ENCODE results near the gene GLRA3. TPM values are rescaled to one million over a fixed set of nuclear protein-coding genes. Genes with fewer than 3 reads are reported as not detected.

The GLRA3 gene
- polyA plus RNA-seq, 1 donor (not counting 4 experiments of a cell fraction or from before 2014, with no cell fraction given): not detected

DNA sequence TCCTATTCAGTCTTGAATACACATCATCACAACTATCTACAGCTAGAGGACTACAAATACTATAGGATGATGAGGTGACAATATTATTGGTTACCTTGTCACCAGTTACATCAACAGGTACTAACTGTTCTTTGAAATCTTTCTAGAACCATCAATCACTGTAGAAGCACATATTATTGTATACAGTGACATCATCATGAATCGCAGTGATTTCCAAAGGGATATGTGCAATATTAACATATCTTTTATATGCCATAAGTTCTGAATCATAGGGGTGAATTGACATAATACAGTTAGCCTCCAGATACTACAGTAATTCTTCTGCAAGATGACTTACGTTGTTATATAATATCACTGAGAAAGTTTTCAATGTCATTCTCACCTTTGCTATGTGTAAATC lies 201.6 kb downstream of the GLRA3 start:
- H3K4me3 ChIP-seq (ENCODE audit: control insufficient read depth in 2 of 3, extremely low read depth in 1 of 3, insufficient read depth in 2 of 3, low read depth in 1 of 3, low read length in 3 of 3): no peak overlapping the region
- H3K79me2 ChIP-seq (ENCODE audit: control insufficient read depth, insufficient read depth, low read length): no peaks in the 10 kb centered on the region
- no peaks in the 10 kb centered on the region for H3K9me3 ChIP-seq (ENCODE audit: control insufficient read depth, low read depth, low read length)
- H3K4me1 ChIP-seq (ENCODE audit: control insufficient read depth, extremely low read depth, insufficient read depth, low read length): no peaks in the 10 kb centered on the region
- no peak overlapping the region for H3K27ac ChIP-seq (ENCODE audit: control insufficient read depth, insufficient read depth, low read length)
- H3K9ac ChIP-seq (ENCODE audit: control insufficient read depth, extremely low read depth, insufficient read depth, low read length): no peak overlapping the region
- no peaks in the 10 kb centered on the region for H3K36me3 ChIP-seq (ENCODE audit: control insufficient read depth in 2 of 2, extremely low read depth in 1 of 2, insufficient read depth in 2 of 2, low read length in 2 of 2)
- FAIRE-seq: no peak
- no peaks in the 10 kb centered on the region for H3K9me1 ChIP-seq (ENCODE audit: control insufficient read depth, extremely low read depth, insufficient read depth, low read length)
- TF ChIP-seq, protein P1, sequence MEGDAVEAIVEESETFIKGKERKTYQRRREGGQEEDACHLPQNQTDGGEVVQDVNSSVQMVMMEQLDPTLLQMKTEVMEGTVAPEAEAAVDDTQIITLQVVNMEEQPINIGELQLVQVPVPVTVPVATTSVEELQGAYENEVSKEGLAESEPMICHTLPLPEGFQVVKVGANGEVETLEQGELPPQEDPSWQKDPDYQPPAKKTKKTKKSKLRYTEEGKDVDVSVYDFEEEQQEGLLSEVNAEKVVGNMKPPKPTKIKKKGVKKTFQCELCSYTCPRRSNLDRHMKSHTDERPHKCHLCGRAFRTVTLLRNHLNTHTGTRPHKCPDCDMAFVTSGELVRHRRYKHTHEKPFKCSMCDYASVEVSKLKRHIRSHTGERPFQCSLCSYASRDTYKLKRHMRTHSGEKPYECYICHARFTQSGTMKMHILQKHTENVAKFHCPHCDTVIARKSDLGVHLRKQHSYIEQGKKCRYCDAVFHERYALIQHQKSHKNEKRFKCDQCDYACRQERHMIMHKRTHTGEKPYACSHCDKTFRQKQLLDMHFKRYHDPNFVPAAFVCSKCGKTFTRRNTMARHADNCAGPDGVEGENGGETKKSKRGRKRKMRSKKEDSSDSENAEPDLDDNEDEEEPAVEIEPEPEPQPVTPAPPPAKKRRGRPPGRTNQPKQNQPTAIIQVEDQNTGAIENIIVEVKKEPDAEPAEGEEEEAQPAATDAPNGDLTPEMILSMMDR (optimal IDR thresholded peaks at IDR 0.05 in 1 of 3, IDR thresholded peaks at IDR 0.05 in 1 of 3, conservative IDR thresholded peaks at IDR 0.05 in 1 of 3; ENCODE audit: extremely low read depth in 1 of 3, insufficient read depth in 2 of 3, low read length in 3 of 3): no peak
- no peak for TF ChIP-seq EZH2 (IDR thresholded peaks at IDR 0.05; ENCODE audit: low read length)
- no peak overlapping the region for H2AFZ ChIP-seq (ENCODE audit: control insufficient read depth, low read length)
- no peaks in the 10 kb centered on the region for H3K27me3 ChIP-seq (ENCODE audit: control insufficient read depth, extremely low read depth, insufficient read depth, low read length)
- no peak overlapping the region for H3K4me2 ChIP-seq (ENCODE audit: control insufficient read depth, extremely low read depth, insufficient read depth, low read depth, low read length)
- dilution Hi-C loops (cut with MboI; ENCODE audit: extremely low pct_ligation_motif_present, low sequenced_read_pairs): no loop called here
- H4K20me1 ChIP-seq (ENCODE audit: control insufficient read depth, extremely low read depth, insufficient read depth, low read length): no peaks in the 10 kb centered on the region
- no peak for DNase-seq (ENCODE audit: low read depth, low spot score)

DNA sequence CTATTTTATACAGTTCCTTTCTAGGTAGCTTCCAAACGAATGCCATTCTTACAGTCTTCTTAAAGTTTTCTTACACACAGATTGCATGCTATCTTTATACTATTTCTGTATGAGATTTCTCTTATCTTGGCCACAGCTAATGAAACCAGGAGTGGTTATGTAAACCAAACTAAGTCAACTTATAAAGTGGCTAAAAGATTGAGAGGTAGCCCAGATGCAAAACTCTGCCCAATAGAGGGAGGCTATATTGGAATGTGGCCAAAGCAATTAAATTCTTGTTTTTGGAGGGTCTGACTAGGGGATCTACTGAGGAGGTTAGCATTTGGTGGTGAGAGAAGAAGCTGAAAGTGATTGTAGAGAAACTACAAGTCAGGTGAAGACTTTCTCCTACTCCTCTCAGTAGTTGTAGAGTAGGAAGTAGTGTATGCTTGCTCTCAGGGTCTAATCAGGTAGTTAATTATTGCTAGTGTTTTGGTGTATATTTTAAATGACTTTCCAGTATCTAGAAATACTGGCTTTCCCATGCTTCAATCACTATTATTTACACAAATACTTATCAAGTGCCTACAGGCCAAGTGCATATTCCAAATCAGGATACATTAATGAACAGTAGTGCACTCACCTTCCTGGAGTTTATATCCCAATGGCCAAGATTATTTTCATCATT lies 202.6 kb downstream of the GLRA3 start:
- no peak overlapping the region for H2AFZ ChIP-seq (ENCODE audit: control insufficient read depth, low read length)
- no peak for FAIRE-seq
- dilution Hi-C loops (cut with MboI; ENCODE audit: extremely low pct_ligation_motif_present, low sequenced_read_pairs): no loop called here

More for the DNA sequence above, 202.6 kb downstream of the GLRA3 start:
- Histone ChIP-seq H3K4me1 (ENCODE audit: control insufficient read depth, extremely low read depth, insufficient read depth, low read length) (no peaks in the 10 kb centered on the region), H3K27me3 (ENCODE audit: control insufficient read depth, extremely low read depth, insufficient read depth, low read length) (no peaks in the 10 kb centered on the region), H3K36me3 (ENCODE audit: control insufficient read depth in 2 of 2, extremely low read depth in 1 of 2, insufficient read depth in 2 of 2, low read length in 2 of 2) (no peaks in the 10 kb centered on the region), H3K27ac (ENCODE audit: control insufficient read depth, insufficient read depth, low read length) (no peak overlapping the region), H3K79me2 (ENCODE audit: control insufficient read depth, insufficient read depth, low read length) (no peaks in the 10 kb centered on the region), H4K20me1 (ENCODE audit: control insufficient read depth, extremely low read depth, insufficient read depth, low read length) (no peaks in the 10 kb centered on the region), H3K9me3 (ENCODE audit: control insufficient read depth, low read depth, low read length) (no peaks in the 10 kb centered on the region), H3K9ac (ENCODE audit: control insufficient read depth, extremely low read depth, insufficient read depth, low read length) (no peak overlapping the region), H3K9me1 (ENCODE audit: control insufficient read depth, extremely low read depth, insufficient read depth, low read length) (no peaks in the 10 kb centered on the region), H3K4me3 (ENCODE audit: control insufficient read depth in 2 of 3, extremely low read depth in 1 of 3, insufficient read depth in 2 of 3, low read depth in 1 of 3, low read length in 3 of 3) (no peak overlapping the region), H3K4me2 (ENCODE audit: control insufficient read depth, extremely low read depth, insufficient read depth, low read depth, low read length) (no peak overlapping the region)
- DNase-seq (ENCODE audit: low read depth, low spot score): no peak
- no peak for TF ChIP-seq EZH2 (IDR thresholded peaks at IDR 0.05; ENCODE audit: low read length)
- TF ChIP-seq, protein P1 (optimal IDR thresholded peaks at IDR 0.05 in 1 of 3, IDR thresholded peaks at IDR 0.05 in 1 of 3, conservative IDR thresholded peaks at IDR 0.05 in 1 of 3; ENCODE audit: extremely low read depth in 1 of 3, insufficient read depth in 2 of 3, low read length in 3 of 3): no peak
